H9 (cell line): ENCODE measurements around the gene GUCY1A1. TPM values are rescaled to one million over a fixed set of nuclear protein-coding genes. Genes with fewer than 3 reads are reported as not detected.

Experiments
- DNase-seq: peaks from one replicate; pipeline ENCODE4 v3.0.0-alpha.2; 2017
- H2AFZ ChIP-seq: one replicate; pipeline ENCODE4 v1.6.1; 2013; ENCODE audit warnings: mild to moderate bottlenecking, low read length, control low read depth, moderate library complexity
- H2AK5ac ChIP-seq: 2 replicates; pipeline ENCODE4 v1.6.1; 2013; ENCODE audit warnings: low read length, control low read depth, mixed read lengths; ENCODE audit not compliant: insufficient read length
- H2BK120ac ChIP-seq: one replicate; pipeline ENCODE4 v1.6.1; 2013; ENCODE audit warnings: low read depth, mild to moderate bottlenecking, low read length, control low read depth, inconsistent platforms; ENCODE audit not compliant: poor library complexity, severe bottlenecking
- H2BK12ac ChIP-seq: 2 replicates; pipeline ENCODE4 v1.6.1; 2013; ENCODE audit warnings: low read length, control low read depth, mixed read lengths, low read depth; ENCODE audit not compliant: insufficient read length
- H2BK15ac ChIP-seq: 2 replicates; pipeline ENCODE4 v1.6.1; 2013; ENCODE audit warnings: low read depth, low read length, control low read depth
- H2BK20ac ChIP-seq: one replicate; pipeline ENCODE4 v1.6.1; 2013; ENCODE audit warnings: low read depth, mild to moderate bottlenecking, low read length, control low read depth, inconsistent platforms; ENCODE audit not compliant: poor library complexity, severe bottlenecking
- H2BK5ac ChIP-seq: 2 replicates; pipeline ENCODE4 v1.6.1; 2013; ENCODE audit warnings: low read length, control low read depth, mixed read lengths; ENCODE audit not compliant: insufficient read length
- H3K14ac ChIP-seq: 2 replicates; pipeline ENCODE4 v1.6.1; 2013; ENCODE audit warnings: low read length, control low read depth; ENCODE audit not compliant: insufficient read depth
- H3K18ac ChIP-seq: 2 replicates; pipeline ENCODE4 v1.6.1; 2013; ENCODE audit warnings: low read depth, mild to moderate bottlenecking, mixed read lengths, low read length, control low read depth; ENCODE audit not compliant: insufficient read length
- H3K23ac ChIP-seq: 2 replicates; pipeline ENCODE4 v1.6.1; 2013; ENCODE audit warnings: low read length, control low read depth, mixed read lengths, low read depth; ENCODE audit not compliant: insufficient read length
- H3K23me2 ChIP-seq: 2 replicates; pipeline ENCODE4 v1.6.1; 2013; ENCODE audit warnings: low read depth, mild to moderate bottlenecking, mixed read lengths, low read length, control low read depth; ENCODE audit not compliant: insufficient read length, poor library complexity, severe bottlenecking
- H3K27ac ChIP-seq: 2 replicates; pipeline ENCODE4 v1.5.1; 2013; ENCODE audit warnings: low read length, control low read depth, mixed read lengths, low read depth; ENCODE audit not compliant: insufficient read length
- H3K27me3 ChIP-seq: 2 replicates; pipeline ENCODE4 v1.6.1; 2013; ENCODE audit warnings: low read length, control low read depth, inconsistent platforms; ENCODE audit not compliant: insufficient read depth
- H3K4ac ChIP-seq: 2 replicates; pipeline ENCODE4 v1.6.1; 2013; ENCODE audit warnings: low read depth, mild to moderate bottlenecking, control low read depth, inconsistent platforms, low read length, moderate library complexity
- H3K4me1 ChIP-seq: 2 replicates; pipeline ENCODE4 v1.6.1; 2013; ENCODE audit warnings: low read length, control low read depth, inconsistent platforms; ENCODE audit not compliant: insufficient read depth
- H3K4me2 ChIP-seq: 2 replicates; pipeline ENCODE4 v1.6.1; 2013; ENCODE audit warnings: low read length, control low read depth, mixed read lengths; ENCODE audit not compliant: insufficient read length, insufficient read depth
- H3K56ac ChIP-seq: 2 replicates; pipeline ENCODE4 v1.6.1; 2013; ENCODE audit warnings: low read depth, mild to moderate bottlenecking, mixed read lengths, low read length, control low read depth; ENCODE audit not compliant: insufficient read length
- H3K79me1 ChIP-seq: 2 replicates; pipeline ENCODE4 v1.6.1; 2013; ENCODE audit warnings: low read depth, mild to moderate bottlenecking, moderate library complexity, low read length, control low read depth, inconsistent platforms; ENCODE audit not compliant: insufficient read depth, poor library complexity, severe bottlenecking
- H3K79me2 ChIP-seq: 2 replicates; pipeline ENCODE4 v1.6.1; 2013; ENCODE audit warnings: low read length, control low read depth, inconsistent platforms; ENCODE audit not compliant: insufficient read depth
- H3K9ac ChIP-seq: 2 replicates; pipeline ENCODE4 v1.6.1; 2013; ENCODE audit warnings: low read length, control low read depth, mixed read lengths; ENCODE audit not compliant: insufficient read length; ENCODE audit errors: extremely low read depth
- H3K9me3 ChIP-seq: one replicate; pipeline ENCODE4 v1.6.1; 2013; ENCODE audit warnings: low read depth, low read length, inconsistent platforms; ENCODE audit not compliant: control insufficient read depth
- H3T11ph ChIP-seq: one replicate; pipeline ENCODE4 v1.6.1; 2013; ENCODE audit warnings: mild to moderate bottlenecking, low read length, control low read depth, inconsistent platforms
- H4K20me1 ChIP-seq: one replicate; pipeline ENCODE4 v1.6.1; 2013; ENCODE audit not compliant: control insufficient read depth, insufficient read length, insufficient read depth
- H4K5ac ChIP-seq: 2 replicates; pipeline ENCODE4 v1.6.1; 2013; ENCODE audit warnings: low read depth, mild to moderate bottlenecking, mixed read lengths, low read length, control low read depth; ENCODE audit not compliant: insufficient read length
- H4K8ac ChIP-seq: replicated peaks from 2 replicates; pipeline ENCODE4 v1.6.1; 2013; ENCODE audit warnings: low read length, control low read depth, mixed read lengths, low read depth; ENCODE audit not compliant: insufficient read length
- H4K91ac ChIP-seq: 2 replicates; pipeline ENCODE4 v1.6.1; 2013; ENCODE audit warnings: low read depth, mild to moderate bottlenecking, moderate library complexity, mixed read lengths, low read length, control low read depth; ENCODE audit not compliant: insufficient read length
- H3K27ac Mint-ChIP-seq, 3 experiments: 2 replicates in 2 of 3; 3 replicates in 1 of 3; pipeline ENCODE4 v1.8.0; 2020 to 2021; ENCODE audit warnings: mixed read lengths in 3 of 3, mild to moderate bottlenecking in 1 of 3, moderate library complexity in 1 of 3
- H3K27me3 Mint-ChIP-seq: 2 replicates; pipeline ENCODE4 v1.8.0; 2021; ENCODE audit warnings: low read depth, mild to moderate bottlenecking, moderate library complexity, mixed read lengths
- H3K36me3 Mint-ChIP-seq, 3 experiments: 2 replicates in 2 of 3; 3 replicates in 1 of 3; pipeline ENCODE4 v1.8.0; 2020 to 2021; ENCODE audit warnings: low read depth in 3 of 3, mixed read lengths in 3 of 3; ENCODE audit not compliant: insufficient read depth in 1 of 3
- H3K4me1 Mint-ChIP-seq, 2 experiments: 2 replicates each; pipeline ENCODE4 v1.8.0; 2020; ENCODE audit warnings: mixed read lengths in 2 of 2
- H3K4me3 Mint-ChIP-seq, 2 experiments: 2 replicates in 1 of 2; 3 replicates in 1 of 2; pipeline ENCODE4 v1.8.0; 2020 to 2021; ENCODE audit warnings: mild to moderate bottlenecking in 2 of 2, mixed read lengths in 2 of 2, moderate library complexity in 1 of 2
- H3K9me3 Mint-ChIP-seq, 2 experiments: 2 replicates in 1 of 2; 3 replicates in 1 of 2; pipeline ENCODE4 v1.8.0; 2020; ENCODE audit warnings: mild to moderate bottlenecking in 2 of 2, mixed read lengths in 2 of 2, moderate library complexity in 1 of 2
- CTCF ChIP-seq: fragments of 200-600 bp; sonication (generic); conservative IDR thresholded peaks from 3 replicates; pipeline ENCODE4 v1.8.0; 2021; ENCODE audit warnings: antibody characterized with exemption, mild to moderate bottlenecking
- WGBS: extraction: QIAGEN DNeasy Blood & Tissue Kit; methylation state at CpG from one replicate; pipeline ENCODE4 v1.1.7; 2013; ENCODE audit warnings: missing lambda C conversion rate, low lambda C conversion rate, mixed read lengths; ENCODE audit not compliant: insufficient read length; ENCODE audit errors: extremely low coverage; 5-methylcytosine and 5-hydroxymethylcytosine counted together
- total RNA-seq: library from RNA; stranded (reverse); gene quantifications from 2 replicates; pipeline ENCODE4 v1.2.1, GENCODE V29; 2021

Gene GUCY1A1
- total RNA-seq, 1 experiment from 2014 or later = not detected

- Histone ChIP-seq H3K23ac (no peak overlapping the region), H3K18ac (no peak overlapping the region), H2BK120ac (no peak overlapping the region), H4K8ac (no peak overlapping the region), H2AK5ac (no peak overlapping the region), H3K79me1 (no peaks in the 10 kb centered on the region), H3K4me1 (no peaks in the 10 kb centered on the region), H3K79me2 (no peaks in the 10 kb centered on the region), H3K27ac (no peak overlapping the region), H2BK12ac (no peak overlapping the region), H4K5ac (no peak overlapping the region), H3K56ac (no peak overlapping the region), H3K23me2 (no peaks in the 10 kb centered on the region), H2BK15ac (no peak overlapping the region), H3K9ac (no peak overlapping the region), H3K14ac (no peak overlapping the region), H2BK5ac (no peak overlapping the region), H3T11ph (no peak overlapping the region), H2BK20ac (no peak overlapping the region), H3K4me2 (no peak overlapping the region), H4K91ac (no peak overlapping the region), H2AFZ (no peak overlapping the region), H3K9me3 (no peaks in the 10 kb centered on the region), H3K4ac (no peak overlapping the region), H4K20me1 (no peaks in the 10 kb centered on the region), H3K27me3 (no peaks in the 10 kb centered on the region)
- peak; percentile 38 for DNase-seq
- Mint-ChIP-seq H3K27ac (peak overlapping the region in 1 of 3 experiments; percentile 52; a peak in 2 of 7 replicates), H3K9me3 (no peaks in the 10 kb centered on the region), H3K4me3 (no peak overlapping the region), H3K4me1 (peaks cover 4 to 10% of the 10 kb centered on the region in 2 experiments; a peak in 3 of 4 replicates), H3K27me3 (no peaks in the 10 kb centered on the region), H3K36me3 (no peaks in the 10 kb centered on the region)
- TF ChIP-seq CTCF = no peak
- no CpG with 5 or more reads among the region's 8 CpGs for WGBS
These were observed 106.0 kb downstream of the GUCY1A1 start for GRCh38 chr4:155772459-155773195.
